GM19395 (cell line): ENCODE results near the gene ATP13A4.

ENCODE experiments used
- ATAC-seq: cut with Tn5 transposase; IDR thresholded peaks from one replicate; pipeline ENCODE4 v1.9.1; 2021; ENCODE audit warnings: mild to moderate bottlenecking, moderate library complexity; ENCODE audit not compliant: unreplicated experiment

Gene ATP13A4

GRCh38 chr3:193499801-193500485 is 54.8 kb downstream of the ATP13A4 start:
- ATAC-seq, result no peak

GRCh38 chr3:193499136-193499770 is 55.4 kb downstream of the ATP13A4 start:
- no peak for ATAC-seq

GRCh38 chr3:193498215-193498614 is 56.5 kb downstream of the ATP13A4 start:
- no peak for ATAC-seq

- no peak for ATAC-seq
These were observed 58.0 kb downstream of the ATP13A4 start for GRCh38 chr3:193496658-193497057.

- no peak for ATAC-seq
These were observed 63.7 kb downstream of the ATP13A4 start for GRCh38 chr3:193491026-193491425.

GRCh38 chr3:193490580-193490979 is 64.1 kb downstream of the ATP13A4 start:
- no peak for ATAC-seq

- ATAC-seq, result no peak
These were observed 64.7 kb downstream of the ATP13A4 start for GRCh38 chr3:193489949-193490348.

GRCh38 chr3:193488741-193489140 is 66.0 kb downstream of the ATP13A4 start:
- no peak for ATAC-seq

- no peak for ATAC-seq
These were observed 70.6 kb downstream of the ATP13A4 start for GRCh38 chr3:193483988-193484539.

GRCh38 chr3:193481436-193481835 is 73.3 kb downstream of the ATP13A4 start:
- no peak for ATAC-seq

GRCh38 chr3:193474446-193474845 is 80.2 kb downstream of the ATP13A4 start:
- ATAC-seq, result no peak

- no peak for ATAC-seq
These were observed 84.0 kb downstream of the ATP13A4 start for GRCh38 chr3:193470710-193471109.

GRCh38 chr3:193465992-193466608 is 88.6 kb downstream of the ATP13A4 start:
- no peak for ATAC-seq

GRCh38 chr3:193464889-193465288 is 89.8 kb downstream of the ATP13A4 start:
- ATAC-seq, result no peak

GRCh38 chr3:193457526-193457925 is 97.2 kb downstream of the ATP13A4 start:
- ATAC-seq, result no peak

GRCh38 chr3:193452338-193452737 is 102.4 kb downstream of the ATP13A4 start:
- ATAC-seq, result no peak

- no peak for ATAC-seq
These were observed 102.8 kb downstream of the ATP13A4 start for GRCh38 chr3:193451902-193452301.

- ATAC-seq, result no peak
These were observed 107.6 kb downstream of the ATP13A4 start for GRCh38 chr3:193446965-193447602.

- ATAC-seq, result no peak
These were observed 115.3 kb downstream of the ATP13A4 start for GRCh38 chr3:193439423-193439822.

- no peak for ATAC-seq
These were observed 135.9 kb downstream of the ATP13A4 start for GRCh38 chr3:193418576-193419373.

GRCh38 chr3:193416629-193417028 is 138.1 kb downstream of the ATP13A4 start:
- ATAC-seq, result no peak
